Keratinocyte (primary cell): Measurements from ENCODE around the gene SLC6A19. TPM values are rescaled to one million over a fixed set of nuclear protein-coding genes. Genes with fewer than 3 reads are reported as not detected.

ENCODE experiments used
- DNase-seq: peaks from one replicate; pipeline ENCODE4 v3.0.0-alpha.2; 2011; ENCODE audit warnings: low read depth, missing footprints, low spot score
- FAIRE-seq: peaks from 2 replicates; lab custom pipeline; 2011; peaks lifted over from hg19 to GRCh38; lab: Jason Lieb, UNC
- H2AFZ ChIP-seq: 2 replicates; pipeline ENCODE4 v1.6.0; 2012; ENCODE audit warnings: low read length, control low read depth, inconsistent platforms; ENCODE audit not compliant: control insufficient read depth
- H3K27ac ChIP-seq: 2 replicates; pipeline ENCODE4 v1.5.1; 2011; ENCODE audit warnings: low read length; ENCODE audit not compliant: control insufficient read depth, insufficient read depth
- H3K27me3 ChIP-seq: 3 replicates; pipeline ENCODE4 v1.6.0; 2011; ENCODE audit warnings: low read length; ENCODE audit not compliant: control insufficient read depth, insufficient read depth; ENCODE audit errors: extremely low read depth
- H3K36me3 ChIP-seq, 2 experiments: 2 replicates in 1 of 2; 3 replicates in 1 of 2; pipeline ENCODE4 v1.5.1; 2011; ENCODE audit warnings: low read length in 2 of 2, mild to moderate bottlenecking in 1 of 2; ENCODE audit not compliant: control insufficient read depth in 2 of 2, insufficient read depth in 2 of 2; ENCODE audit errors: extremely low read depth in 1 of 2
- H3K4me1 ChIP-seq: 3 replicates; pipeline ENCODE4 v1.5.1; 2011; ENCODE audit warnings: low read length; ENCODE audit not compliant: control insufficient read depth, insufficient read depth; ENCODE audit errors: extremely low read depth
- H3K4me2 ChIP-seq: 3 replicates; pipeline ENCODE4 v1.6.0; 2011; ENCODE audit warnings: low read depth, low read length; ENCODE audit not compliant: control insufficient read depth, insufficient read depth; ENCODE audit errors: extremely low read depth
- H3K4me3 ChIP-seq, 3 experiments: fragments of 200-600 bp in 1 of 3; sonication (generic) in 1 of 3; 2 replicates in 2 of 3; 3 replicates in 1 of 3; pipeline ENCODE4 v1.5.1; 2011 to 2016; ENCODE audit warnings: low read length in 3 of 3, mild to moderate bottlenecking in 3 of 3, control low read depth in 2 of 3, inconsistent platforms in 1 of 3, low read depth in 1 of 3, mixed read lengths in 1 of 3, mixed run types in 1 of 3, moderate library complexity in 1 of 3; ENCODE audit not compliant: control insufficient read depth in 2 of 3, insufficient read depth in 2 of 3; ENCODE audit errors: extremely low read depth in 1 of 3
- H3K79me2 ChIP-seq: 2 replicates; pipeline ENCODE4 v1.6.0; 2012; ENCODE audit warnings: low read length; ENCODE audit not compliant: control insufficient read depth, insufficient read depth
- H3K9ac ChIP-seq: 3 replicates; pipeline ENCODE4 v1.6.0; 2011; ENCODE audit warnings: low read length; ENCODE audit not compliant: control insufficient read depth, insufficient read depth; ENCODE audit errors: extremely low read depth
- H3K9me1 ChIP-seq: 3 replicates; pipeline ENCODE4 v1.6.0; 2011; ENCODE audit warnings: low read length; ENCODE audit not compliant: control insufficient read depth, insufficient read depth; ENCODE audit errors: extremely low read depth
- H3K9me3 ChIP-seq: 2 replicates; pipeline ENCODE4 v1.5.1; 2012; ENCODE audit warnings: low read depth, low read length; ENCODE audit not compliant: control insufficient read depth
- H4K20me1 ChIP-seq: 3 replicates; pipeline ENCODE4 v1.6.0; 2011; ENCODE audit warnings: low read length; ENCODE audit not compliant: control insufficient read depth, insufficient read depth; ENCODE audit errors: extremely low read depth
- EZH2 ChIP-seq: IDR thresholded peaks from one replicate; pipeline ENCODE4 v1.6.1; 2012; ENCODE audit warnings: inconsistent platforms, mild to moderate bottlenecking, low read length, moderate library complexity
- dilution Hi-C: fragments of 300-500 bp; cut with MboI; formaldehyde crosslinking; loops from one replicate; pipeline ENCODE4 v1.7.0; 2020; ENCODE audit warnings: low sequenced_read_pairs; ENCODE audit not compliant: extremely low pct_ligation_motif_present
- polyA plus RNA-seq, 5 experiments: library from polyadenylated mRNA; depleted of rRNA in 3 of 5; stranded (reverse) in 3 of 5; stranded (forward) in 1 of 5; unstranded in 1 of 5; fragments of >200 nt; gene quantifications; 1 replicate in 1 of 5; 2 replicates in 3 of 5; 3 replicates in 1 of 5; pipeline versions ENCODE4 v1.2.1 to v1.2.3, GENCODE V29; 2011 to 2012; ENCODE audit warnings: missing spikeins in 2 of 5, low read depth in 1 of 5, low replicate concordance in 1 of 5
- TF ChIP-seq, protein P1 (sequence below), 3 experiments: IDR thresholded peaks in 1 of 3; conservative IDR thresholded peaks in 1 of 3; optimal IDR thresholded peaks in 1 of 3; 2 replicates in 2 of 3; 3 replicates in 1 of 3; pipeline versions ENCODE3 to v1.5.1; 2011; ENCODE audit warnings: low read length in 3 of 3, mild to moderate bottlenecking in 3 of 3, moderate library complexity in 2 of 3, control low read depth in 1 of 3, inconsistent platforms in 1 of 3; ENCODE audit not compliant: insufficient read depth in 2 of 3; ENCODE audit errors: extremely low read depth in 1 of 3

Gene SLC6A19
- polyA plus RNA-seq, 1 donor (not counting 4 experiments of a cell fraction or from before 2014, with no cell fraction given), result not detected

DNA sequence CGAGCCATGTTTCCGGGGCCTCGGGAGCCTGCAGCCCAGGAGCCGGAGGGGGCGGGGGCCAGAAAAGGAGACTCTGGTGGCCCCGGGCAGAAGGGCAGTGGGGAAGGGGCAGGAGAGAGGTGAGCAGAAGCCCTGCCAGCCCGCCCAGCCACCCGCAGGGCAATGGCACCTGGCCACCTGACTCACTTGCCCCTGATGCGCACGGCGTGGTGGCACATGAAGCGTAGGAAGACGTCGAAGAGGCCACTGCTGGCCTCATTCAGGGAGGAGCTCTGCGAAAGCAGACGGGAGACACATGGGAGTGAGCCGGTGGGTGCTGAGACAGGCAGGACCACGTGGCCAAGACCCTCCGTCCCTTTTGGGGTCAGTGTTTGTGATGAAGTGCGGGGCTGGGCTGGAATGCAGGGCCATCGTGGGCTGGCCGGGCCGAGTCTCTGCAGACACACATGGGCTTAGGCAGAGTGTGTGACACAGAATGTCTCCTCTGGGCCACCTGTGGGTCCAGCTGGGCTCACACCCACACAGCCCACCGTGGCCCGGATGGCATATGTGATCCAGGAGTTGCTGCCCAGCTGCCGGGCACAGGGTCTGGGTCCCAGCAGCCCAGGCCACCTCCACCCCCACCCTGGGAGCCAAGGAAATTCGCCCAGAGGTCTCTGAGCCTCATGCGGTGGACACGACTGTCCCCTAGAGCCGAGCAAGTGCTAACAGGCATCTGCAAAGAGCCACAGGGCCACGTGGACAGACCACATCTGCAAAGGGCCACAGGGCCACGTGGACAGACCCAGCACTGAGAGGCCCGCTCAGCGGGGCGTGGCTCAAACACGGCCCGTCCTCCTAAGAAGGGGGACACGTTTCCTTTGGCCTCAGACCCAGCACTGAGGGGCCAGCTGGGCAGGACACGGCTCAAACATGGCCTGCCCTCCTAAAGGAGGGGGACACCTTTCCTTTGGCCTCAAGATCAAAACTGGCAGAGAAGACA lies 69.8 kb downstream of the SLC6A19 start:
- no peaks in the 10 kb centered on the region for H3K4me1 ChIP-seq
- dilution Hi-C loops, result no loop called here
- no peaks in the 10 kb centered on the region for H3K79me2 ChIP-seq
- no peaks in the 10 kb centered on the region for H4K20me1 ChIP-seq
- H3K9me1 ChIP-seq, result no peaks in the 10 kb centered on the region
- no peak overlapping the region for H3K9ac ChIP-seq
- no peak overlapping the region for H3K4me2 ChIP-seq
- FAIRE-seq, result no peak
- no peak for DNase-seq
- H3K27ac ChIP-seq, result no peak overlapping the region
- H3K9me3 ChIP-seq, result peaks cover 3% of the 10 kb centered on the region
- no peak overlapping the region for H2AFZ ChIP-seq
- no peaks in the 10 kb centered on the region for H3K36me3 ChIP-seq
- no peaks in the 10 kb centered on the region for H3K27me3 ChIP-seq
- TF ChIP-seq, protein P1, sequence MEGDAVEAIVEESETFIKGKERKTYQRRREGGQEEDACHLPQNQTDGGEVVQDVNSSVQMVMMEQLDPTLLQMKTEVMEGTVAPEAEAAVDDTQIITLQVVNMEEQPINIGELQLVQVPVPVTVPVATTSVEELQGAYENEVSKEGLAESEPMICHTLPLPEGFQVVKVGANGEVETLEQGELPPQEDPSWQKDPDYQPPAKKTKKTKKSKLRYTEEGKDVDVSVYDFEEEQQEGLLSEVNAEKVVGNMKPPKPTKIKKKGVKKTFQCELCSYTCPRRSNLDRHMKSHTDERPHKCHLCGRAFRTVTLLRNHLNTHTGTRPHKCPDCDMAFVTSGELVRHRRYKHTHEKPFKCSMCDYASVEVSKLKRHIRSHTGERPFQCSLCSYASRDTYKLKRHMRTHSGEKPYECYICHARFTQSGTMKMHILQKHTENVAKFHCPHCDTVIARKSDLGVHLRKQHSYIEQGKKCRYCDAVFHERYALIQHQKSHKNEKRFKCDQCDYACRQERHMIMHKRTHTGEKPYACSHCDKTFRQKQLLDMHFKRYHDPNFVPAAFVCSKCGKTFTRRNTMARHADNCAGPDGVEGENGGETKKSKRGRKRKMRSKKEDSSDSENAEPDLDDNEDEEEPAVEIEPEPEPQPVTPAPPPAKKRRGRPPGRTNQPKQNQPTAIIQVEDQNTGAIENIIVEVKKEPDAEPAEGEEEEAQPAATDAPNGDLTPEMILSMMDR (optimal IDR thresholded peaks at IDR 0.05 in 1 of 3, IDR thresholded peaks at IDR 0.05 in 1 of 3, conservative IDR thresholded peaks at IDR 0.05 in 1 of 3; ENCODE audit: extremely low read depth in 1 of 3, insufficient read depth in 2 of 3, low read length in 3 of 3), result no peak
- TF ChIP-seq EZH2, result no peak
- no peak overlapping the region for H3K4me3 ChIP-seq

DNA sequence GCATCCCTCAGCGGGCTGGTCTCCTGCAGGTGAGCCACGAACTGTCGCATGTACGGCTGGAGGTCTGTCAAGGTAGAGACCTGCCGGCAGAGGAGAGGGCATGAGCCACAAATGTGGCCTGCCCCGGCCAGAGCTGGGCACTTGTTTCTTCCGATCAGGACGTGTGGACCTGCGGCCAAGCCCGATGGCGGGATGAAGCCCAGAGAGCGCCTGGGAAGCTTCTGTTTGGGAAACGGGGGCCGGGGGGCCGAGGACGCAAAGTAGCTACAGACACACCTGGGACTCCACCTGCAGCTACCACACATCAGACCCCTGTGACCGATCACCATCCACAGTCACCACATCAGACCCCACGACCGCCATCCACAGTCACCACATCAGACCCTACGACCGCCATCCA lies 70.8 kb downstream of the SLC6A19 start:
- H3K27me3 ChIP-seq, result no peaks in the 10 kb centered on the region
- FAIRE-seq (no peak), DNase-seq (no peak)
- no peaks in the 10 kb centered on the region for H3K79me2 ChIP-seq
- H3K36me3 ChIP-seq, result no peaks in the 10 kb centered on the region
- H3K4me2 ChIP-seq, result no peak overlapping the region
- dilution Hi-C loops, result no loop called here
- no peaks in the 10 kb centered on the region for H3K4me1 ChIP-seq
- peaks cover 3% of the 10 kb centered on the region for H3K9me3 ChIP-seq
- H3K4me3 ChIP-seq, result no peak overlapping the region
- no peak overlapping the region for H2AFZ ChIP-seq
- H3K9me1 ChIP-seq, result no peaks in the 10 kb centered on the region
- no peak overlapping the region for H3K27ac ChIP-seq
- no peak for TF ChIP-seq EZH2
- TF ChIP-seq, protein P1 (optimal IDR thresholded peaks at IDR 0.05 in 1 of 3, IDR thresholded peaks at IDR 0.05 in 1 of 3, conservative IDR thresholded peaks at IDR 0.05 in 1 of 3; ENCODE audit: extremely low read depth in 1 of 3, insufficient read depth in 2 of 3, low read length in 3 of 3), result no peak
- H4K20me1 ChIP-seq, result no peaks in the 10 kb centered on the region
- no peak overlapping the region for H3K9ac ChIP-seq
